Omental fat pad (tissue), 4 donors: ENCODE measurements around the gene HAUS8. TPM values are rescaled to one million over a fixed set of nuclear protein-coding genes. Genes with fewer than 3 reads are reported as not detected.

Experiments
- ATAC-seq: fragments of 150-250 bp; one replicate; pipeline ENCODE4 v1.9.1; 2016; ENCODE audit warnings: mild to moderate bottlenecking, moderate library complexity; ENCODE audit not compliant: low FRiP score
- DNase-seq: peaks from one replicate; pipeline ENCODE4 v3.0.0-alpha.2; 2019; ENCODE audit warnings: low spot score
- CTCF ChIP-seq, 3 donors: fragments of 450-650 bp; IDR thresholded peaks; one replicate each; pipeline ENCODE4 v1.5.1; 2016 to 2017; ENCODE audit warnings: antibody characterized with exemption in 3 of 3, mild to moderate bottlenecking in 3 of 3, moderate library complexity in 2 of 3
- total RNA-seq, 4 donors: library from RNA; depleted of rRNA; stranded (reverse); fragments of >200 nt; gene quantifications; one replicate each; pipeline ENCODE4 v1.1.0, GENCODE V29; 2016

HAUS8 gene
- 1 to 10 TPM; 4.0 to 7.3 (median 6.1) TPM for total RNA-seq

- TF ChIP-seq CTCF (IDR thresholded peaks at IDR 0.05), result no peak
- peak; percentile 93 for DNase-seq
- ATAC-seq, result peak; percentile 98
Measured at GRCh38 chr19:17075035-17075863, at the start of gene HAUS8, which contains the start of gene MYO9B. HAUS8 (minus strand) TSS chr19:17075452; CDS start chr19:17075422, 30 bp downstream. MYO9B (plus strand) TSS chr19:17075777; CDS start chr19:17101718, 25,941 bp downstream.

GRCh38 chr19:17124025-17124424 lies 48.8 kb upstream of the HAUS8 start:
- no peak for TF ChIP-seq CTCF (IDR thresholded peaks at IDR 0.05)
- ATAC-seq (no peak), DNase-seq (no peak)

DNA sequence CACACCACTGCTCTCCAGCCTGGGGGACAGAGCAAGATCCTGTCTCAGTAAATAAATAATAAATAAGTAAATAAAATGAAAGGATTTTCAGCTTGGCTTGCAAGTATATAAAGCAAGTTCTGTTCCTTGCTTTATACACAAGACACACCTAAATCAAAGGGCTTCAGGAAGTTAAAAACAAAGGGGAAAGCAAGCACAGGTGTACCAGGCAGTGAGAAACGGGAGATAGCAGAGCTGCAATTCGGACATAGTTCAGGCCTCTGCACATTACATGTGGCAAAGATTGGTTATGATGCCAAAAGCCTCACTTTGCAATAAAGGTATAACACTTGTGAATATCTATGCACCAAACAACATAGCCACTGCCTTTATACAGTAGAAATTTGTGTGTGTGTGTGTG lies 47.8 kb upstream of the HAUS8 start:
- DNase-seq (no peak), ATAC-seq (no peak)
- TF ChIP-seq CTCF (IDR thresholded peaks at IDR 0.05), result no peak

DNA sequence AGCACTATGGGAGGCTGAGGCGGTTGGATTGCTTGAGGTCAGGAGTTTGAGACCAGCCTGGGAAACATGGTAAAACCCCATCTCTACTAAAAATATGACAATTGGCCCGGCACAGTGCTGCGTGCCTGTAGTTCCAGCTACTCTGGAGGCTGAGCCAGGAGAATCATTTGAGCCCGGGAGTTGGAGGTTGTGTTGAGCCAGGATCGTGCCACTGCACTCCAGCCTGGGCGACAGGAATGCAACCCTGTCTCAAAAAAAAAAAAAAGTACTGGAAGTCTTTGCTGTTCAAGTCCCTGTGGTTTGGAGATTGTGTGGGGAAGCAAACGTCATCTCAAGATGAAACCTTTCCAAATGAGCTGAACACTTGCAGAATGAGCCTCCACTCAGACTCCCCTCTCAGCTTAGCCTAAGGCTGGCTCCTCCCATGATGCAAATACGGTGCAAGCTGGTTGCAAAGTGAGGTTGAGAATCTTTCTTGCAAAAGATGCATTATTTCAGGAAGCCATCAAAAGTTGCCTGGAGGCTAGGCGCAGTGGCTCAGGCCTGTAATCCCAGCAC lies 46.6 kb upstream of the HAUS8 start:
- no peak for ATAC-seq

GRCh38 chr19:17118957-17119356 lies 43.7 kb upstream of the HAUS8 start:
- no peak for ATAC-seq
- TF ChIP-seq CTCF (IDR thresholded peaks at IDR 0.05), result no peak
- no peak for DNase-seq

More for the DNA sequence above, 46.6 kb upstream of the HAUS8 start:
- DNase-seq, result no peak
- no peak for TF ChIP-seq CTCF (IDR thresholded peaks at IDR 0.05)

- no peak for TF ChIP-seq CTCF (IDR thresholded peaks at IDR 0.05)
- DNase-seq (no peak), ATAC-seq (no peak)
Measured at GRCh38 chr19:17116996-17117702, 41.9 kb upstream of the HAUS8 start.
